ENCODE measurements around the gene IFI6. TPM values are rescaled to one million over a fixed set of nuclear protein-coding genes. Genes with fewer than 3 reads are reported as not detected.
"Not testable (repeated sequence)": the region's sequence is repeated elsewhere in the genome, so short reads cannot be mapped to it uniquely, and the experiment has no call there.

Gene IFI6
- total RNA-seq, 1 donor from 2014 or later: 3,307 TPM

- DNase-seq (ENCODE audit: low read depth) (peak; percentile 12), FAIRE-seq (no peak)
- no peaks in the 10 kb centered on the region for H3K4me1 ChIP-seq (ENCODE audit: insufficient read depth, low read length)
- no peaks in the 10 kb centered on the region for H4K20me1 ChIP-seq (ENCODE audit: insufficient read depth, low read length)
- no peak overlapping the region for H3K4me3 ChIP-seq (ENCODE audit: insufficient read depth, low read depth, low read length)
- H3K9me3 Mint-ChIP-seq (ENCODE audit: unreplicated experiment): no peaks in the 10 kb centered on the region
- no peak overlapping the region for H3K4me3 Mint-ChIP-seq (ENCODE audit: unreplicated experiment)
- no peak overlapping the region for H3K27ac Mint-ChIP-seq (ENCODE audit: unreplicated experiment)
- H3K9ac ChIP-seq (ENCODE audit: low read length): no peak overlapping the region
- H3K4me2 ChIP-seq (ENCODE audit: low read length): no peak overlapping the region
- peaks cover 2% of the 10 kb centered on the region for H3K27me3 ChIP-seq (ENCODE audit: insufficient read depth, low read length)
- no peaks in the 10 kb centered on the region for H3K9me3 ChIP-seq (ENCODE audit: insufficient read depth, low read depth, low read length)
- peak; percentile 76 for TF ChIP-seq CTCF (IDR thresholded peaks at IDR 0.05; ENCODE audit: insufficient read depth, low read depth, low read length)
- TF ChIP-seq EZH2 (IDR thresholded peaks at IDR 0.05; ENCODE audit: insufficient read depth, low read length): no peak
- no peaks in the 10 kb centered on the region for H3K4me1 Mint-ChIP-seq (ENCODE audit: low read depth, unreplicated experiment)
- H3K36me3 ChIP-seq (ENCODE audit: insufficient read depth, low read length): no peaks in the 10 kb centered on the region
- H3K79me2 ChIP-seq (ENCODE audit: insufficient read depth, low read length): no peaks in the 10 kb centered on the region
- no peaks in the 10 kb centered on the region for H3K36me3 Mint-ChIP-seq (ENCODE audit: low read depth, unreplicated experiment)
- no peak overlapping the region for H3K27ac ChIP-seq (ENCODE audit: low read depth, low read length)
- H3K27me3 Mint-ChIP-seq (ENCODE audit: low read depth, unreplicated experiment): peaks cover 23% of the 10 kb centered on the region
- H2AFZ ChIP-seq (ENCODE audit: low read depth, low read length): no peak overlapping the region
Observed at GRCh38 chr1:27643600-27644368, 28.2 kb downstream of the IFI6 start.

DNA sequence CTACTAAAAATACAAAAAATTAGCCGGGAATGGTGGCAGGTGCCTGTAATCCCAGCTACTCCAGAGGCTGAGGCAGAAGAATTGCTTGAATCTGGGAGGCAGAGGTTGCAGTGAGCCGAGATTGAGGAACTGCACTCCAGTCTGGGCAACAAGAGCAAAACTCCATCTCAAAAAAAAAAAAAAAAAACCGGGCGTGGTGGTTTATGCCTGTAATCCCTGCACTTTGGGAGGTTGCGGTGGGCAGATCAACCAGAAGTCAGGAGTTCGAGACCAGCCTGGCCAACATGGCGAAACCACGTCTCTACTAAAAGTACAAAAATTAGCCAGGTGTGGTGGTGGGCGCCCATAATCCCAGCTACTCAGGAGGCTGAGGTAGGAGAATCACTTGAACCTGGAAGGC, 31.5 kb downstream of the IFI6 start:
- H3K9ac ChIP-seq (ENCODE audit: low read length); H3K27me3 ChIP-seq (ENCODE audit: insufficient read depth, low read length); H3K4me1 ChIP-seq (ENCODE audit: insufficient read depth, low read length); H2AFZ ChIP-seq (ENCODE audit: low read depth, low read length); DNase-seq (ENCODE audit: low read depth); H3K4me1 Mint-ChIP-seq (ENCODE audit: low read depth, unreplicated experiment); FAIRE-seq; H3K9me3 Mint-ChIP-seq (ENCODE audit: unreplicated experiment); H3K9me3 ChIP-seq (ENCODE audit: insufficient read depth, low read depth, low read length); H4K20me1 ChIP-seq (ENCODE audit: insufficient read depth, low read length); H3K27ac Mint-ChIP-seq (ENCODE audit: unreplicated experiment); H3K36me3 Mint-ChIP-seq (ENCODE audit: low read depth, unreplicated experiment); H3K4me3 ChIP-seq (ENCODE audit: insufficient read depth, low read depth, low read length); H3K36me3 ChIP-seq (ENCODE audit: insufficient read depth, low read length); H3K4me3 Mint-ChIP-seq (ENCODE audit: unreplicated experiment); H3K79me2 ChIP-seq (ENCODE audit: insufficient read depth, low read length); H3K4me2 ChIP-seq (ENCODE audit: low read length); H3K27ac ChIP-seq (ENCODE audit: low read depth, low read length): not testable (repeated sequence)
- H3K27me3 Mint-ChIP-seq (ENCODE audit: low read depth, unreplicated experiment): peaks cover 16% of the 10 kb centered on the region

DNA sequence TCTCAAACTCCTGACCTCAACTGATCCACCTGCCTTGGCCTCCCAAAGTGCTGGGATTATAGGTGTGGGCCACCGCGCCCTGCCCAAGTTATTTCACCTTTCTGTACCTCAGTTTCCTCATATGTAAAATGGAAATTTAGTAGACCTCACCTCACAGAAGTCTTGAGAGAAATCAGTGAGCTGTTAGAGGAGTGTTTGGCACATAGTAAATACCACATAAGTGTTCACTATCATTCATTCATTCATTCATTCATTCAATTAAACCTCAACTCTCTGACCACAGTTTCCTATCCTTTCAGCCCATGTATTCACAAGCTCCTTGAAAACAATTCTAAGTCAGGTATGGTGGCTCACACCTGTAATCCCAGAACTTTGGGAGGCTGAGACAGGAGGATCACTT, 33.2 kb downstream of the IFI6 start:
- Histone ChIP-seq H4K20me1 (ENCODE audit: insufficient read depth, low read length) (no peaks in the 10 kb centered on the region), H2AFZ (ENCODE audit: low read depth, low read length) (no peak overlapping the region), H3K27me3 (ENCODE audit: insufficient read depth, low read length) (peaks cover 16% of the 10 kb centered on the region), H3K9me3 (ENCODE audit: insufficient read depth, low read depth, low read length) (no peaks in the 10 kb centered on the region), H3K79me2 (ENCODE audit: insufficient read depth, low read length) (no peaks in the 10 kb centered on the region), H3K4me2 (ENCODE audit: low read length) (no peak overlapping the region), H3K9ac (ENCODE audit: low read length) (no peak overlapping the region), H3K27ac (ENCODE audit: low read depth, low read length) (no peak overlapping the region), H3K4me3 (ENCODE audit: insufficient read depth, low read depth, low read length) (no peak overlapping the region), H3K4me1 (ENCODE audit: insufficient read depth, low read length) (no peaks in the 10 kb centered on the region), H3K36me3 (ENCODE audit: insufficient read depth, low read length) (no peaks in the 10 kb centered on the region)
- no peak for FAIRE-seq
- TF ChIP-seq CTCF (IDR thresholded peaks at IDR 0.05; ENCODE audit: insufficient read depth, low read depth, low read length) (no peak), EZH2 (IDR thresholded peaks at IDR 0.05; ENCODE audit: insufficient read depth, low read length) (no peak)
- H3K4me3 Mint-ChIP-seq (ENCODE audit: unreplicated experiment): no peak overlapping the region
- DNase-seq (ENCODE audit: low read depth): no peak
- no peaks in the 10 kb centered on the region for H3K9me3 Mint-ChIP-seq (ENCODE audit: unreplicated experiment)
- H3K27me3 Mint-ChIP-seq (ENCODE audit: low read depth, unreplicated experiment): peaks cover 22% of the 10 kb centered on the region
- H3K27ac Mint-ChIP-seq (ENCODE audit: unreplicated experiment): no peak overlapping the region
- no peaks in the 10 kb centered on the region for H3K36me3 Mint-ChIP-seq (ENCODE audit: low read depth, unreplicated experiment)
- H3K4me1 Mint-ChIP-seq (ENCODE audit: low read depth, unreplicated experiment): no peaks in the 10 kb centered on the region
